ENCODE measurements around the gene PBX2.

The PBX2 gene

GRCh38 chr6:32210191-32210601 is 20.2 kb upstream of the PBX2 start:
- no peak for TF ChIP-seq CTCF (IDR thresholded peaks at IDR 0.05; ENCODE audit: low read depth, low read length, missing control alignments)
- Histone ChIP-seq H3K36me3 (replicated peaks) (no peaks in the 10 kb centered on the region), H3K4me3 (ENCODE audit: low read depth, low read length) (no peak overlapping the region), H3K27ac (no peak overlapping the region), H3K27me3 (replicated peaks) (no peaks in the 10 kb centered on the region)
- DNase-seq: no peak
- in situ Hi-C loops (cut with HindIII; ENCODE audit: low pct_ligation_motif_present, low sequenced_read_pairs): no loop called here

GRCh38 chr6:32208996-32209395 is 19.0 kb upstream of the PBX2 start:
- Histone ChIP-seq H3K4me3 (ENCODE audit: low read depth, low read length) (no peak overlapping the region), H3K27ac (no peak overlapping the region), H3K27me3 (replicated peaks) (no peaks in the 10 kb centered on the region), H3K36me3 (replicated peaks) (no peaks in the 10 kb centered on the region)
- in situ Hi-C loops (cut with HindIII; ENCODE audit: low pct_ligation_motif_present, low sequenced_read_pairs): no loop called here
- no peak for DNase-seq
- TF ChIP-seq CTCF (IDR thresholded peaks at IDR 0.05; ENCODE audit: low read depth, low read length, missing control alignments): no peak

GRCh38 chr6:32204268-32204715 is 14.3 kb upstream of the PBX2 start:
- in situ Hi-C loops (cut with HindIII; ENCODE audit: low pct_ligation_motif_present, low sequenced_read_pairs): no loop called here
- no peaks in the 10 kb centered on the region for H3K27me3 ChIP-seq (replicated peaks)
- no peak for TF ChIP-seq CTCF (IDR thresholded peaks at IDR 0.05; ENCODE audit: low read depth, low read length, missing control alignments)
- H3K36me3 ChIP-seq (replicated peaks): no peaks in the 10 kb centered on the region
- H3K4me3 ChIP-seq (ENCODE audit: low read depth, low read length): no peak overlapping the region
- no peak for DNase-seq
- no peak overlapping the region for H3K27ac ChIP-seq

GRCh38 chr6:32203426-32204267 is 13.6 kb upstream of the PBX2 start:
- in situ Hi-C loops (cut with HindIII; ENCODE audit: low pct_ligation_motif_present, low sequenced_read_pairs): no loop called here
- H3K36me3 ChIP-seq (replicated peaks): no peaks in the 10 kb centered on the region
- TF ChIP-seq CTCF (IDR thresholded peaks at IDR 0.05; ENCODE audit: low read depth, low read length, missing control alignments): no peak
- DNase-seq: no peak
- H3K27me3 ChIP-seq (replicated peaks): no peaks in the 10 kb centered on the region
- no peak overlapping the region for H3K4me3 ChIP-seq (ENCODE audit: low read depth, low read length)
- H3K27ac ChIP-seq: no peak overlapping the region

GRCh38 chr6:32202186-32202585 is 12.2 kb upstream of the PBX2 start:
- Histone ChIP-seq H3K36me3 (replicated peaks) (no peaks in the 10 kb centered on the region), H3K27me3 (replicated peaks) (no peaks in the 10 kb centered on the region), H3K27ac (no peak overlapping the region), H3K4me3 (ENCODE audit: low read depth, low read length) (no peak overlapping the region)
- in situ Hi-C loops (cut with HindIII; ENCODE audit: low pct_ligation_motif_present, low sequenced_read_pairs): no loop called here
- TF ChIP-seq CTCF (IDR thresholded peaks at IDR 0.05; ENCODE audit: low read depth, low read length, missing control alignments): no peak
- no peak for DNase-seq
